ENCODE measurements around the gene XYLB.

Gene XYLB

DNA sequence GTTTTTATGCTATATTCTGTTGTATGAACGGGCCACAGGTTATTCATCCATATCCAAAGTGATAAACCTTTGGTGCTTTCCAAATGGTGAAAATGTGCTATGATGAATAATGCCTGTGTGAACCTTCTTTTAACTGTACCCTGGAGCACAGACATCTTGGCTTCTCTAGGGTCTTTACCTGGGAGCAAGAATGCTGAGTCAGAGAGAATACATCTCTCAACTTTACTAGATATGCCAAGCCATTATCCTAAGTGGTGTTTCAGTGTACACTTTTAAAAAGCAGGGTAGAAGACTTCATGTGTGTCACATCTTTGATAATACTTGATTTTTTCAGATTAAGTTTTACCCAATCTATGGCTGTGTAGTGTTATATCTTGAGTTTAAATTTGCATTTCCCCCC is 23.5 kb upstream of the XYLB start:
- no peak for DNase-seq

DNA sequence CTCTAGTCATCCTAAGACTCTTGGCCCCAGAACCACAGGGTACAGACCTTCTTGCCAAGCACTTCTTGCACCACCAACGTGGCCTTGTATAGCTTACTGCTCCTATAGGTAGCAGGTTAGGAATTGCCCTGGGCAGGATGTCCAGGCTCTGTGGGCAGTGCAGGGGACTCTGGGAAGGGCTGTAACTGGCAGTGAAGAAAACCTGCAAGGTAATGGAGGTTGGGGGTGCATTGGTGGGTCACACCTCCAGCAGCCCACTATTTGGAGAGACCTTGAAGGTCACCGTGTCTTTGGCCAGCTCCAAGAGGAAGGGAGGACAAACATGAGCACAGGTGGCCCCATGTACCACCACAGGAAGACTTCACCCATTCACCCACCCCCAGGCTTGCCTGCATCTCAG is 21.3 kb upstream of the XYLB start:
- no peak for DNase-seq

GRCh38 chr3:38327335-38328009 is 19.1 kb upstream of the XYLB start:
- peak; percentile 33 for DNase-seq

- no peak for DNase-seq
Measured at GRCh38 chr3:38331257-38332022, 15.1 kb upstream of the XYLB start.

GRCh38 chr3:38332201-38332600 is 14.4 kb upstream of the XYLB start:
- no peak for DNase-seq

GRCh38 chr3:38334142-38335055 is 12.2 kb upstream of the XYLB start:
- DNase-seq: peak; percentile 48

GRCh38 chr3:38335263-38335662 is 11.3 kb upstream of the XYLB start:
- no peak for DNase-seq

GRCh38 chr3:38337703-38338102 is 8.9 kb upstream of the XYLB start:
- no peak for DNase-seq

DNA sequence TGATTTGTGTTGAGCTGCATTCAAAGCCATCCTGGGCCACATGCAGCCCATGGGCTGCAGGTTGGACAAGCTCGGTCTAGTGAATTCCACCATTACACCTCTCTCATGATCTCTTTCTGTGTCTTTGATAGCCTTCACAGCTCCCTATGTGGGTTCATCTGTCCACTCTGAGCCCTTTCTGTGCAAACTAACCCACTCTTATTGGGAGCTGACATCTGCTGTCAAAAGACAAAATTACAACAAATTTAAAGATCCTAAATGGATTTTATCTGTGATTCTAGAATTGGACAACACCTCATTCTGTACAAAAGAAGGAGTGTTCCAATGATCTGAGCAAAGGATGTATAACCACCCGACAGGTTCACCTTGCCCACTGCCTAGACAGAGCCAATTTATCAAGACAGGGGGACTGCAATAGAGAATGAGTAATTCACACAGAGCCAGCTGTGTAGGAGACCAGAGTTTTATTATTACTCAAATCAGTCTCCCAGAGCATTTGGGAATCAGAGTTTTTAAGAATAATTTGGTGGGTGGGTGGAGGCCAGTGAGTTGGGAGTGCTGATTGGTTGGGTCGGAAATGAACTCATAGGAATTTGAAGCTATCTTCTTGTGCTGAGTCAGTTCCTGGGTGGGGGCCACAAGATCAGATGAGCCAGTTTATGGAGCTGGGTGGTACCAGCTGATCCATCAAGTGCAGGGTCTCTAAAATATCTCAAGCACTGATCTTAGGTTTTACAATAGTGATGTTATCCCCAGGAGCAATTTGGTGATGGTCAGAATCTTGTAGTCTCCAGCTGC is 2.6 kb upstream of the XYLB start:
- peak; percentile 17 for DNase-seq

DNA sequence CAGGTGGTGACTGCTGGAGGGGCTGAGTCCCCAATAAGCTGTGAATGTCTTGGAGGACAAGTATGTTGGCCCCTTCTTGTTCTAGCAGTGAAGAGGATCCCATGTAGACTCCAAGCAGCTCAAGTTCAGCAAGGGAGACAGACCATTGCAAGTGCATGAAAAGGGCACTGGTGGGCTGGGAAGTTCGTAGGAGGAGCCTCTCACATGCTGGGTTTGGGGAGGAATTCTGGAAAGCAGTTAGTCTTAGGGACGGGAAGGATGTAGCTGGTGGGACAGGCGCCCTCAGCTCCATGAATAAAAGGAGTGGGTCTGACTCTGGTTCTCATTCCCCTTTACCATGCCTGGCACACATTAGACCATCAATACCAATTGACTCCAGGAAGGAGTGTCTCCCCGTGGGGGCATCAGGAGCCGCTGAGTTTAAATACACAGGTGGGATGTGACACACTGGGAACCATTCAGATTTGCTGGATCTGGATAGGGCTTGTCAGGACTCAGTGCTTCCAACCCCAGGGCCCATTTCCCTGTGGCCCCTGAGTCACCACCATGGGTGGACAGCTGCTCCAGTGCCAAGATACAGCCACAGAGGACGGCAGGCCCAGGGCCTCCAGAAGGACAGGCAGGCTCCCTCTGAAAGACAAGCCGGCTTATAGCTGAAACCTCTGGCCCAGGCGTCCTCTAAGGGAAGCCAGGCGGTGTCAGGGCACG is 552 bp upstream of the XYLB start:
- no peak for DNase-seq

DNA sequence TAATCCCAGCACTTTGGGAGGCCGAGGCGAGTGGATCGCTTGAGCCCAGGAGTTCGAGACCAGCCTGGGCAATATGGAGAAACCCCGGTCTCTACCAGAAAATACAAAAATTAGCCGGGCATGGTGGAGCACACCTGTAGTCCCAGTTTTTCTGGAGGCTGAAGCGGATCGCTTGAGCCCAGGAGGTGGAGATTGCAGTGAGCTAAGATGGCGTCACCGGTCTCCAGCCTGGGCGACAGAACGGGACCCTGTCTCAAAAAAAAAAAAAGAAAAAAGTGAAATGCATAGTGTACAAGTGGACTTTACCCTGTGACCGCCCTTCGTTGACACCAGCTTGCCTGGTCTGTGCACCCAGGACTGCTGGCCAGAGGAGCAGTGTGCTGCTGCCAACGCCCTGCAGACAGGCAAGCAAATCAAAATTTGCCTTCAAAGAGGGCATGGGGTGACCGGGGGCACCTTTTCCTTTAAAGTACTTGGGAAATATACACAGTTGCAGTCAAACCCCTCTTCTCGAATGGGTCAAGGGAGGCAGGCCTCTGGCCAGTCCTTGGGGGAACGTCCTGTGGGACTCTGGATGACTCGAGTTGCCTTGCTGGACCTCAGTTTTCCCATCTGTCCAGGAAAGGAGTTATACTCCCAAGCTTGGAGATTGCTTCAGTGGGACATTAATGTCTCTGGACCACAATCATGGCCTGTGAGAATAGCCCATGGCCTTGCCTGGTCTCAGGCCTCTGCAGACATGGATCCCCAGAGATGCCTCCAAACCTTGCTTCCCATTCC is 1.0 kb downstream of the XYLB start:
- no peak for DNase-seq

DNA sequence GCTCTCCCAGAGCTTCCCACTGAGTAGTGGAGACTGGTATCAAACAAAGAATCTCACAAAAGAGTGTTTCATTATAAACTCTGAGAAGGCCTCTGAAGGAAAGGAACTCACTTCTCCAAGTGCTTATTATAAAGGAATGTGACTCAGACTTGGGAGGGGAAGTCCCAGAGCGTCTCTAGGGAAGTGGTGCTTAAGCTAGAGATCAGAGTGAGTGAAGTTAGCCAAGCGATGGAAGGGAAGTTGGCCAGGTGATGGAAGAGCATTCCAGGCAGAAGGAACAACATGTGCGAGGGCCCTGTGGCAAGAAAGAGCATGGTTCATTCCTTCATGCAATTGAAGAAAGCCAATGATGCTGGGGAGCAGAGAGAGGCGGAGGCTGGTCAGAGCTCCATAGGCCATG is 2.3 kb downstream of the XYLB start:
- peak; percentile 53 for DNase-seq

GRCh38 chr3:38349684-38350359 is 3.2 kb downstream of the XYLB start:
- peak; percentile 19 for DNase-seq

DNA sequence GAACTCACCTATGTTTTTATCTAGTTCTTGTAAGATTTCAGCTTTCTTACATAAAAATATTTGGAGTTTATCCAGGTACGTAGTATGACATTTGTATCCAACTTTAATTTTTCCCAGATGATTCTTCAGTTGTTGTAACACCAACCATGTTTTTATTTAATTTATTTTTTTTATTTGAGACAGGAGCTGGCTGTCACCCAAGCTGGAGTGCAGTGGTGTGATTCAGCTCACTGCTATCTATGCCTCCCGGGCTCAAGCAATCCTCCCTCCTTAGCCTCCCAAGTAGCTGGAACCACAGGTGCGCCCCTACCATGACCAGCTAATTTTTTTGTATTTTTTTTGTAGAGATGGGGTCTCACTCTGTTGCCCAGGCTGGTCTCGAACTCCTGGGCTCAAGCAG is 6.6 kb downstream of the XYLB start:
- peak; percentile 69 for DNase-seq

DNA sequence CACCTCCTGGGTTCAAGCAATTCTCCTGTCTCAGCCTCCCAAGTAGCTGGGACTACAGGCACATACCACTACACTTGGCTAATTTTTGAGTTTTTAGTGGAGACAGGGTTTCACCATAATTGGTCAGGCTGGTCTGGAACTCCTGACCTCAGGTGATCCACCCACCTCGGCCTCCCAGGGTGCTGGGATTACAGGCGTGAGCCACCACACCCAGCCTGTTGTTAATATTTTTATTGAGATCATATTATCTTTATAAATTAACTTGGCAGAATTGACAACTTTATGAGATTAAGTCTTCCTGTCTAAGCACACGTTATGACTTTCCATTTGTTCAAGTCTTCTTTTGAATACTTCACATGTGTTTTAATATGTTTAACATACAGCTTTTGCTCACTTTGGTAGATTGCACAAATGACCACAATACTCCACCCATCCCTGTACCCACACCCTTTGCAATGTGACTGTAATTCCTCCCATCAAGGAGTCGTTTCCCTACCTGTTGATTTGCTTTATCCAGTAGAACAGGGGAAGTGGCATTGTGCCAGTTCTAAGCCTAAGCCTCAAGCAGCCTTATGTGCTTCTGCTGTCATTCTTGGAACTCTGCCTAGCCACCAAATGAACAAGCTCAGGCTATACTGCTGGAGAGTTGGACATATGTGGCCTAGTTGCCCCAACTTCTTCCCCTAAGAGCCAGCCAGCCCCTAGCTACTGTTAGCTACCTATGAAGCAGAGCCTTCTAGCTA is 8.2 kb downstream of the XYLB start:
- DNase-seq: peak; percentile 74

DNA sequence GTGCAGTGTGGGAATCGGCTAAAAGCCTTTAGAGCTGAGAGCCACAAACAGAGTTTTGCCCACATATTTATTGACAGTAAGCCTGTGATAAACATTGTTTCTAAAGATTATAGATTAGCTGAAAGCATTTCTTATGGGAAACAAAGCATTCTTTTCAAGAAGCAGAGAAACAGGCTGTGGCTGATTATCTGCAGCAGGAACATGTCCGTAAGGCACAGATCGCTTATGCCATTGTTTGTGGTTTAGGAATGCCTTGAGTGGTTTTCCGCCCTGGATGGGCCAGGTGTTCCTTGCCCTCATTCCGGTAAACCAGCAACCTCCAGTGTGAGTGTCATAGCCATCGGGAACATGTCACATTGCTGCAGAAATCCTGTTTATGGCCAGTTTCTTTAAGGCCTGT is 12.5 kb downstream of the XYLB start:
- no peak for DNase-seq

GRCh38 chr3:38360345-38360744 is 13.8 kb downstream of the XYLB start:
- DNase-seq: no peak

GRCh38 chr3:38361496-38361895 is 14.9 kb downstream of the XYLB start:
- DNase-seq: no peak

- DNase-seq: no peak
Measured at GRCh38 chr3:38362825-38363224, 16.2 kb downstream of the XYLB start.
